VCaP (cell line): ENCODE measurements around the gene RALGAPA2.

Source experiments
- H3K27ac ChIP-seq: fragments of 450-650 bp; 2 replicates; pipeline ENCODE4 v1.5.1; 2017
- CTCF ChIP-seq: fragments of 450-650 bp; conservative IDR thresholded peaks from 2 replicates; pipeline ENCODE4 v1.5.1; 2017; ENCODE audit warnings: mild to moderate bottlenecking, moderate library complexity

Gene RALGAPA2

GRCh38 chr20:20641783-20642182 lies 70.7 kb downstream of the RALGAPA2 start:
- no peak for TF ChIP-seq CTCF
- no peak overlapping the region for H3K27ac ChIP-seq

DNA sequence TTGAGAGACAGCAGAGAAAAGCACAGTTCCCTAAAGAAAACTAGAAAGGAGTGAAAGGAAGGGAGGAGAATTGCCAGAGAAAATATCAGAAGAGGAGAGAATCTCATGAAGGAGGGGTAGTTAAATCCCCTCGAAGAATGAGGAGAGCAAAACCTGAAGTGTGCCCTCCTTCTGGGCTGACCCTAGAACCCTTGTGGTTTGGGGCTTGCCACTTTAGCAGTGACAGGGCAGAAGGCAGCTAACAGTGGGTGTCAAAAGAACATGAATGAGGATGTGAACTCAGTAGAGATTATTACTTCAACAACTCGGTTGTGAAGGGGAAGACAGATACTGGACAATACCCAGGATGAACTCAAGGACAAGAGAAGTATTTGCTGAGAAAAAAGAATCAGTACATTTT lies 73.6 kb downstream of the RALGAPA2 start:
- H3K27ac ChIP-seq: no peak overlapping the region
- no peak for TF ChIP-seq CTCF

DNA sequence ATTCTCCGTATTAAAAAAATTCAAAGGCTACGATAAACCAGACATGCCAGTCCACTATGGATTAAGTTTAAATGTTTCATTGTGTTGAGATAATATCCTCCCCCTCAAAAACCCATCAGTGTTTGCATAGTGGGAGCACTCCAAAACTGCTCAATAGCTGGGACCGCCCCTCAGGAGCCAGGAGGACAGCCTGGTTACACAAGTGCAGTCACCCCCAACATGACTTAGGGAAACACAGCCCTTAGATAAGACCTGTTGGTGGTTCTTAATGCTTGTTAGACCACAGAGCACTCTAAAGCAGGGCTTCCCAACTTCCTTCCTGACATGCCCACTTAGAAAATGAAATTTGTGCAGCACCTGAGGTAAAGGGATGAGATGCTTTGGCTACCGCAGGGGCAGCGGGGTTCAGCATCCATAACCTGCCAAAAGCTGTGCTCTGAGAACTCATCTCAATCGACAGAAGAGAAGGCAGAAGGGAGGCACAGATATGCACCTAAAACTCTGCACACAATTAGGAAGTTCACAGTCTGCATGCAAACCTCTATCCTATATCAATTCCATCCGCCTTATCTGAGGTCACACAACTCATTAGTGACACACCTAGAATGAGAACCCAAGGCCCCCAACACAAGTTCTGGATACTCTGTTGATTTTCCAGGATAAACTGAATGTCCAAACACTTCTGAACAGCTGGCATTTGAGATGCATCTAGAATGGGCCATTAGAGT lies 74.3 kb downstream of the RALGAPA2 start:
- TF ChIP-seq CTCF: no peak

DNA sequence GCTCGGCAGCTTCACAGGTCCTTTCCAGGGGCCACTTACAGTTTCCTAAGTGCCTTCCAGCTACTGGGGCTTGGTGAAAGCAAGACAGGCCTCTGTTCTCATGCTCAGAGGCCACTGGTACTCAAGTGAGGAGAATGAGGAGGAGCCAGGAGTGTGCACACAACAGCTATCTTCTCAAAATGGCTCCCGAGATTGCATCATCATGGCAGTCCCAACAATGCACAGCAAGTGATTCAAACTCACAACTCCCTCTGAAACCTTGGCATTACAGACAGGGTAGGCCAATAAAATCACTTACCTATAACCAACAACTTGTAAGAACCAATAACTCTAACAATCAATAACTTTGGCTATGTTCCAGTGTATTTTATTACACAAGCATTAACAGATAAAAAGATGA lies 77.4 kb downstream of the RALGAPA2 start:
- TF ChIP-seq CTCF: no peak
- H3K27ac ChIP-seq: no peak overlapping the region

More for the DNA sequence above, 74.3 kb downstream of the RALGAPA2 start:
- H3K27ac ChIP-seq: no peak overlapping the region

DNA sequence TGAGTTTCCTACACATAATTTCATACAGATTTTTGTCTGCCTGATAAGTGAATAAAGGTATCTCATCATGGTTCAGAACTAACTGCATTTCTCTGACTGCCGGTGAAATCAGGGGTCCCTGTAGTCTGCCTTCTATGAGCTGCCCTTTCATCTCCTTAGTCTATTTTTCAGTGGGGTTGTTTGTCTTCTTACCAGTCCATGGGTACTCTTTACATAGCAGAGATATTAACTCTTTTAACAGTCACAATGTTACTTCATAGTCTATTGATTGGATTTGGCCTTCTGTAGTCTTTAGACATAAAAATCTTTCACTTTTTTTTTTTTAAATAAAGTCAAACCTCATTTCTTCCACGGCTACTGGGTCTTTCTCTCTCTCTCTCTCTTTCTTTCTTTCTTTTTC lies 79.8 kb downstream of the RALGAPA2 start:
- H3K27ac ChIP-seq: no peak overlapping the region
- TF ChIP-seq CTCF: no peak

DNA sequence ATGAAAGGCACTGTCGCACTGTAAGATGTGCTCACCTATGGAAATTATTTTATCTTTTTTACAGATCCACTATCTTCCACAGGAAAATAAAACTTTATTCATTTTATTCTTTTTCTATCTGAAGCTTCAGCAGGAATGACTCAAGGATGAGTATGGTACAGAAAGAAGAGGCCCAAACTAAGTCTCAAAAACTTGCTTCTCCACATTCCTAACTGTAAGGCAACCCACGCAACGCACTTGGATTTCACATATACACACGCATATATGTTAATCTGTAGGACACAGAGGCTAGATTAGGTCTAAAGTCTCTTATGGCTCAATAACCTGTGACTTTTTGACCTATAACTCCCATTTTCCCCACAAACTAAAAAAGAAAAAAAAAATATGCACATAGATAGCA lies 81.9 kb downstream of the RALGAPA2 start:
- TF ChIP-seq CTCF: no peak
- no peak overlapping the region for H3K27ac ChIP-seq

DNA sequence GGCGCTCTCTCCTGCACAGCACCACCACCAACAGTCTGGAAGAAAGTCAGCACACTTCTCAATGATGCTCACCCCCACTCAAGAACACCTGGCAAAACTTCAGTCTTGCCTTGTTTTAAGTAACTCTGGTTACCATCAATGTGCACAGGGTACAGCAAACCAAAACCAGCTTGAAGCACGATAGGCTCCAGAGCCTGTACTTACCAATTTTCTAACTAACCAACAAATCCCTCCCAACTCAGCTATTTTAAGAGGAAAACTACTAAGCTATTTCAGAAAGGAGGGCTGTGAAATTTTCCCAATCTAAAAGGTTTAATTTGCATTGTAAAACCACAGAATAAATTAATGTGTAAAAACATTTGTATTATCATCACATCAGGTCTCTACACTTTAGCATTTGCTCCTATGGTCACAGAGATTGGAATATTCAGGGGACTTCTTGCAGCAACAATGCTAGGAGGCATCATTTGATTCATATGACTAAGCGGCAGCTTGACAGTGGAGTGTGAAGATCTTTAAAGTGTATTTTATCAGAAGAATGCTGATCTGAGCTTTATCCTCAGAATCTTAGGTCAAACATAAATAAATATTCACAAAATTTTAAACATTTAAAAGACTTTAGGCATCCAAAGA lies 82.8 kb downstream of the RALGAPA2 start:
- no peak for TF ChIP-seq CTCF
- no peak overlapping the region for H3K27ac ChIP-seq
